CD14-positive monocyte (primary cell): ENCODE results near the gene DNLZ. TPM values are rescaled to one million over a fixed set of nuclear protein-coding genes. Genes with fewer than 3 reads are reported as not detected.
"Not testable (repeated sequence)": the region's sequence is repeated elsewhere in the genome, so short reads cannot be mapped to it uniquely, and the experiment has no call there.

ENCODE experiments used
- DNase-seq, 3 donors: peaks; one replicate each; pipeline ENCODE4 v3.0.0-alpha.2; 2011 to 2022
- H2AFZ ChIP-seq: 2 replicates; pipeline ENCODE4 v1.6.0; 2012; ENCODE audit warnings: mild to moderate bottlenecking, low read depth, low read length, inconsistent platforms; ENCODE audit not compliant: insufficient read depth, poor library complexity, severe bottlenecking
- H3K27ac ChIP-seq, 2 donors: 1 replicate in 1 of 2; 2 replicates in 1 of 2; pipeline ENCODE4 v1.5.1; 2012 to 2013; ENCODE audit warnings: low read length in 2 of 2, control low read depth in 1 of 2, inconsistent platforms in 1 of 2, low read depth in 1 of 2, mild to moderate bottlenecking in 1 of 2
- H3K27me3 ChIP-seq, 2 donors: one replicate each; pipeline versions ENCODE4 v1.6.0 to v1.6.1; 2011 to 2013; ENCODE audit warnings: low read length in 2 of 2; ENCODE audit not compliant: control insufficient read depth in 2 of 2, insufficient read depth in 2 of 2
- H3K36me3 ChIP-seq, 2 donors: replicated peaks in 1 of 2; 1 replicate in 1 of 2; 2 replicates in 1 of 2; pipeline versions ENCODE4 v1.5.1 to v1.6.1; 2012 to 2013; ENCODE audit warnings: low read length in 2 of 2, control low read depth in 1 of 2, inconsistent platforms in 1 of 2, mild to moderate bottlenecking in 1 of 2; ENCODE audit not compliant: insufficient read depth in 2 of 2, control insufficient read depth in 1 of 2
- H3K4me1 ChIP-seq, 2 donors: 1 replicate in 1 of 2; 2 replicates in 1 of 2; pipeline versions ENCODE4 v1.5.1 to v1.6.1; 2012 to 2013; ENCODE audit warnings: low read length in 2 of 2, control low read depth in 1 of 2, inconsistent platforms in 1 of 2, mild to moderate bottlenecking in 1 of 2, moderate library complexity in 1 of 2; ENCODE audit not compliant: insufficient read depth in 2 of 2, control insufficient read depth in 1 of 2
- H3K4me2 ChIP-seq: replicated peaks from 2 replicates; pipeline ENCODE3; 2012; ENCODE audit warnings: low read length, moderate library complexity, mild to moderate bottlenecking; ENCODE audit not compliant: poor library complexity, severe bottlenecking; ENCODE audit errors: extremely low read depth
- H3K4me3 ChIP-seq, 3 experiments: fragments of 200-600 bp in 1 of 3; sonication (generic) in 1 of 3; replicated peaks in 1 of 3; 1 replicate in 2 of 3; 2 replicates in 1 of 3; pipeline ENCODE4 v1.5.1; 2011 to 2013; ENCODE audit warnings: low read length in 3 of 3, mild to moderate bottlenecking in 3 of 3, control low read depth in 2 of 3, low read depth in 2 of 3, inconsistent platforms in 1 of 3, moderate library complexity in 1 of 3
- H3K79me2 ChIP-seq: 2 replicates; pipeline ENCODE4 v1.6.0; 2012; ENCODE audit warnings: mild to moderate bottlenecking, control low read depth, inconsistent platforms, low read length, moderate library complexity; ENCODE audit not compliant: insufficient read depth
- H3K9ac ChIP-seq: 2 replicates; pipeline ENCODE4 v1.6.0; 2017; ENCODE audit warnings: low read length, mild to moderate bottlenecking; ENCODE audit not compliant: insufficient read depth, poor library complexity, severe bottlenecking
- H3K9me3 ChIP-seq, 2 donors: replicated peaks in 1 of 2; 1 replicate in 1 of 2; 2 replicates in 1 of 2; pipeline versions ENCODE4 v1.5.1 to v1.6.1; 2012 to 2013; ENCODE audit warnings: low read length in 2 of 2, control low read depth in 1 of 2; ENCODE audit not compliant: control insufficient read depth in 1 of 2, insufficient read depth in 1 of 2
- H4K20me1 ChIP-seq: 2 replicates; pipeline ENCODE4 v1.6.0; 2012; ENCODE audit warnings: mild to moderate bottlenecking, low read length, control low read depth, moderate library complexity; ENCODE audit not compliant: insufficient read depth
- H3K27ac Mint-ChIP-seq, 7 donors: one replicate each; pipeline ENCODE4 v1.8.0; 2020; ENCODE audit warnings: mild to moderate bottlenecking in 7 of 7, mixed read lengths in 7 of 7, moderate library complexity in 6 of 7, inconsistent platforms in 2 of 7
- H3K27me3 Mint-ChIP-seq, 3 donors: one replicate each; pipeline ENCODE4 v1.8.0; 2021 to 2022; ENCODE audit warnings: low read depth in 3 of 3, mild to moderate bottlenecking in 3 of 3, mixed read lengths in 3 of 3, moderate library complexity in 3 of 3, inconsistent platforms in 1 of 3
- H3K36me3 Mint-ChIP-seq, 2 donors: one replicate each; pipeline ENCODE4 v1.8.0; 2020; ENCODE audit warnings: mixed read lengths in 2 of 2, inconsistent platforms in 1 of 2, mild to moderate bottlenecking in 1 of 2
- H3K4me1 Mint-ChIP-seq: one replicate; pipeline ENCODE4 v1.8.0; 2020; ENCODE audit warnings: mild to moderate bottlenecking, mixed read lengths
- H3K4me3 Mint-ChIP-seq, 2 donors: one replicate each; pipeline ENCODE4 v1.8.0; 2020; ENCODE audit warnings: mild to moderate bottlenecking in 2 of 2, mixed read lengths in 2 of 2, moderate library complexity in 1 of 2
- H3K9me3 Mint-ChIP-seq, 7 donors: one replicate each; pipeline ENCODE4 v1.8.0; 2020 to 2022; ENCODE audit warnings: mixed read lengths in 7 of 7, mild to moderate bottlenecking in 6 of 7, moderate library complexity in 6 of 7, inconsistent platforms in 2 of 7
- WGBS: methylation state at CpG from one replicate; pipeline ENCODE4 v1.1.5; 2013; ENCODE audit warnings: missing lambda C conversion rate; ENCODE audit not compliant: insufficient coverage; 5-methylcytosine and 5-hydroxymethylcytosine counted together
- intact Hi-C, 2 donors: fragments of 100-400 bp; cut with micrococcal nuclease; formaldehyde crosslinking; loops; one replicate each; pipeline versions ENCODE4 v1.15.0 to v1.15.1; 2023
- polyA plus RNA-seq, 3 donors: library from polyadenylated mRNA; depleted of rRNA in 1 of 3; unstranded in 2 of 3; stranded (reverse) in 1 of 3; fragments of 300-500 nt in 2 of 3; fragments of >200 nt in 1 of 3; fragmentation: Illumina TruSeq in 2 of 3; gene quantifications; 1 replicate in 2 of 3; 2 replicates in 1 of 3; pipeline ENCODE4 v1.2.3, GENCODE V29; 2012 to 2021
- TF ChIP-seq, protein P1 (sequence below): fragments of 200-600 bp; IDR thresholded peaks from one replicate; pipeline ENCODE4 v1.8.0; 2022; ENCODE audit warnings: antibody characterized with exemption, mild to moderate bottlenecking

Gene DNLZ
- polyA plus RNA-seq, 3 donors, result 5.1 to 20.5 (median 10.5) TPM

DNA sequence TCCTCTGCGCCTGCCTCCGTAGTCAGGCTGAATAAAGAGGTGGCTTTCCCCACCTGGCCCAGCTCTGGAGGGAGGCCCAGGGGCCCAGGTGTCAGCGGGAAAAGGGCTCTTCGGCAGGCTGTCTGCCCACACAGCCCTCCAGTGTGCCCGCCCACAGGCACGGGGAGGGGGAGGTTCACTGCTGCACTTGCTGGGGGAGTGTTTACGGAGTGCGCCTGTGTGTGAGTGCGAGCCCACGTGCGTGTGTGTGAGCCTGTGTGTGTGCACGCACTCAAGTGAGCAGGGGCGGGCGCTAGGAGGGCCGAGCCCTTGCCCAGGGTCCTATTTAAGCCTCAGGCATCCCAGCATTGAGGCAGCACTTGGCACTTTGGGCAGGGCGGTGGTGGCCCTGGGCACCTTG lies 10.9 kb downstream of the DNLZ start:
- H3K9me3 ChIP-seq, result no peaks in the 10 kb centered on the region
- H4K20me1 ChIP-seq, result no peaks in the 10 kb centered on the region
- H3K4me1 ChIP-seq, result no peaks in the 10 kb centered on the region
- no peak overlapping the region for H3K27ac ChIP-seq
- no peak overlapping the region for H3K4me3 ChIP-seq
- no peaks in the 10 kb centered on the region for H3K36me3 Mint-ChIP-seq
- TF ChIP-seq, protein P1, sequence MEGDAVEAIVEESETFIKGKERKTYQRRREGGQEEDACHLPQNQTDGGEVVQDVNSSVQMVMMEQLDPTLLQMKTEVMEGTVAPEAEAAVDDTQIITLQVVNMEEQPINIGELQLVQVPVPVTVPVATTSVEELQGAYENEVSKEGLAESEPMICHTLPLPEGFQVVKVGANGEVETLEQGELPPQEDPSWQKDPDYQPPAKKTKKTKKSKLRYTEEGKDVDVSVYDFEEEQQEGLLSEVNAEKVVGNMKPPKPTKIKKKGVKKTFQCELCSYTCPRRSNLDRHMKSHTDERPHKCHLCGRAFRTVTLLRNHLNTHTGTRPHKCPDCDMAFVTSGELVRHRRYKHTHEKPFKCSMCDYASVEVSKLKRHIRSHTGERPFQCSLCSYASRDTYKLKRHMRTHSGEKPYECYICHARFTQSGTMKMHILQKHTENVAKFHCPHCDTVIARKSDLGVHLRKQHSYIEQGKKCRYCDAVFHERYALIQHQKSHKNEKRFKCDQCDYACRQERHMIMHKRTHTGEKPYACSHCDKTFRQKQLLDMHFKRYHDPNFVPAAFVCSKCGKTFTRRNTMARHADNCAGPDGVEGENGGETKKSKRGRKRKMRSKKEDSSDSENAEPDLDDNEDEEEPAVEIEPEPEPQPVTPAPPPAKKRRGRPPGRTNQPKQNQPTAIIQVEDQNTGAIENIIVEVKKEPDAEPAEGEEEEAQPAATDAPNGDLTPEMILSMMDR, result no peak
- no peaks in the 10 kb centered on the region for H3K27me3 ChIP-seq
- no peak for DNase-seq
- H2AFZ ChIP-seq, result no peak overlapping the region
- no peak overlapping the region for H3K4me3 Mint-ChIP-seq
- H3K27me3 Mint-ChIP-seq, result peaks cover 0 to 5% (median 1%) of the 10 kb centered on the region in 3 donors
- H3K9ac ChIP-seq, result no peak overlapping the region
- H3K4me1 Mint-ChIP-seq, result no peaks in the 10 kb centered on the region
- no peak overlapping the region for H3K4me2 ChIP-seq
- 87% methylated on average over 13 of the region's 16 CpGs for WGBS
- no peaks in the 10 kb centered on the region for H3K79me2 ChIP-seq
- H3K27ac Mint-ChIP-seq, result no peak overlapping the region
- H3K36me3 ChIP-seq, result no peaks in the 10 kb centered on the region
- intact Hi-C loops, result no loop called here
- H3K9me3 Mint-ChIP-seq, result no peaks in the 10 kb centered on the region

DNA sequence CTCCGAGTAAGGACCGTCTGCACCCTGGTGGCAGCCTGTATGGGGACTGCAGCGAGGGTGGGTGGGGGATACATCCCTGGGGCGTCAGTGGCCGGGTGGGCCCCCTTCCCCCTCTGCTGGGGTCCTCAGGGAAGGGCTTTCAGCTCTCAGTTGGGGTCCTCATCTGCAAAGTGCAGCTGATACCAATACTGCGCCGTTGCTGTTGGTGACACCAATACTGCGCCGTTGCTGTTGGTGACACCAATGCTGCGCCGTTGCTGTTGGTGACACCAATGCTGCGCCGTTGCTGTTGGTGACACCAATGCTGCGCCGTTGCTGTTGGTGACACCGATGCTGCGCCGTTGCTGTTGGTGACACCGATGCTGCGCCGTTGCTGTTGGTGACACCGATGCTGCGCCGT lies 11.7 kb downstream of the DNLZ start:
- H3K4me1 Mint-ChIP-seq, H3K4me2 ChIP-seq, H3K4me3 ChIP-seq, H3K36me3 ChIP-seq, H3K27me3 ChIP-seq, intact Hi-C loops, H3K9me3 ChIP-seq, H2AFZ ChIP-seq, H3K27ac Mint-ChIP-seq, H3K9me3 Mint-ChIP-seq, H3K27me3 Mint-ChIP-seq, H3K4me3 Mint-ChIP-seq, DNase-seq, H3K9ac ChIP-seq, H3K79me2 ChIP-seq, H4K20me1 ChIP-seq, H3K4me1 ChIP-seq, H3K27ac ChIP-seq, H3K36me3 Mint-ChIP-seq: not testable (repeated sequence)
- 96% methylated on average over 7 of the region's 24 CpGs for WGBS
